Mesodermal cell (in vitro differentiated cells): ENCODE results near the gene CDC42BPB.
A peak's percentile ranks its signal among the peaks of the same experiment; 100 is the strongest.

Source experiments
- H3K27ac ChIP-seq: 2 replicates; pipeline ENCODE4 v1.7.0; 2013; ENCODE audit warnings: mild to moderate bottlenecking, low read depth, low read length, moderate library complexity; ENCODE audit not compliant: severe bottlenecking
- H3K36me3 ChIP-seq: 2 replicates; pipeline ENCODE4 v1.7.1; 2013; ENCODE audit warnings: mild to moderate bottlenecking, low read length, moderate library complexity; ENCODE audit not compliant: control insufficient read depth, insufficient read depth
- H3K4me1 ChIP-seq: one replicate; pipeline ENCODE4 v1.7.1; 2013; ENCODE audit warnings: mild to moderate bottlenecking, low read length; ENCODE audit not compliant: insufficient read depth, control insufficient read depth, poor library complexity, severe bottlenecking
- H3K4me3 ChIP-seq: 2 replicates; pipeline ENCODE4 v1.7.0; 2013; ENCODE audit warnings: low read length, control low read depth, mild to moderate bottlenecking; ENCODE audit not compliant: insufficient read depth, poor library complexity, severe bottlenecking; ENCODE audit errors: extremely low read depth
- H3K9me3 ChIP-seq: 2 replicates; pipeline ENCODE4 v1.7.1; 2013; ENCODE audit warnings: mild to moderate bottlenecking, low read length, moderate library complexity; ENCODE audit not compliant: control insufficient read depth
- WGBS, 2 experiments: methylation state at CpG; one replicate each; pipeline ENCODE4 v1.1.5; 2013; ENCODE audit warnings: missing lambda C conversion rate in 2 of 2; ENCODE audit not compliant: insufficient coverage in 2 of 2; 5-methylcytosine and 5-hydroxymethylcytosine counted together

Gene CDC42BPB

GRCh38 chr14:103022002-103022684 lies 35.2 kb downstream of the CDC42BPB start:
- Histone ChIP-seq H3K36me3 (peaks cover 23% of the 10 kb centered on the region), H3K9me3 (peaks cover 8% of the 10 kb centered on the region), H3K4me1 (peaks cover 47% of the 10 kb centered on the region), H3K4me3 (no peak overlapping the region), H3K27ac (no peak overlapping the region)
- WGBS, 2 experiments = 72 to 79% methylated on average over 10 to 12 of the region's 12 CpGs

- Histone ChIP-seq H3K27ac (no peak overlapping the region), H3K4me3 (no peak overlapping the region), H3K36me3 (peaks cover 23% of the 10 kb centered on the region), H3K9me3 (peaks cover 8% of the 10 kb centered on the region), H3K4me1 (peaks cover 47% of the 10 kb centered on the region)
- 88 to 94% methylated on average over 11 of the region's 11 CpGs for WGBS, 2 experiments
These were observed 35.7 kb downstream of the CDC42BPB start for GRCh38 chr14:103021684-103022001.

- Histone ChIP-seq H3K36me3 (peaks cover 23% of the 10 kb centered on the region), H3K9me3 (no peaks in the 10 kb centered on the region), H3K27ac (no peak overlapping the region), H3K4me3 (no peak overlapping the region), H3K4me1 (peaks cover 53% of the 10 kb centered on the region)
- 95 to 96% methylated on average over 25 of the region's 31 CpGs for WGBS, 2 experiments
These were observed 36.8 kb downstream of the CDC42BPB start for GRCh38 chr14:103020271-103021170.

- Histone ChIP-seq H3K9me3 (no peaks in the 10 kb centered on the region), H3K27ac (no peak overlapping the region), H3K4me1 (peaks cover 54% of the 10 kb centered on the region), H3K4me3 (no peak overlapping the region), H3K36me3 (peaks cover 23% of the 10 kb centered on the region)
- WGBS, 2 experiments = 81 to 86% methylated on average over 7 of the region's 7 CpGs
These were observed 37.5 kb downstream of the CDC42BPB start for GRCh38 chr14:103019826-103020225.

- Histone ChIP-seq H3K4me1 (peaks cover 53% of the 10 kb centered on the region), H3K4me3 (no peak overlapping the region), H3K9me3 (no peaks in the 10 kb centered on the region), H3K36me3 (peaks cover 23% of the 10 kb centered on the region), H3K27ac (no peak overlapping the region)
- WGBS, 2 experiments = 97% methylated on average over 9 to 10 of the region's 11 CpGs
These were observed 38.1 kb downstream of the CDC42BPB start for GRCh38 chr14:103019236-103019635.

- H3K4me1 ChIP-seq = peaks cover 40% of the 10 kb centered on the region
- WGBS, 2 experiments = 95 to 100% methylated on average over 3 to 4 of the region's 6 CpGs
- H3K36me3 ChIP-seq = peaks cover 36% of the 10 kb centered on the region
- no peak overlapping the region for H3K4me3 ChIP-seq
- H3K9me3 ChIP-seq = no peaks in the 10 kb centered on the region
- H3K27ac ChIP-seq = no peak overlapping the region
These were observed 40.8 kb downstream of the CDC42BPB start for GRCh38 chr14:103016594-103016993.

GRCh38 chr14:103016071-103016470 lies 41.3 kb downstream of the CDC42BPB start:
- peak overlapping the region; percentile 23 for H3K27ac ChIP-seq
- 85 to 90% methylated on average over 7 of the region's 9 CpGs for WGBS, 2 experiments

GRCh38 chr14:103015426-103015825 lies 41.9 kb downstream of the CDC42BPB start:
- peaks cover 33% of the 10 kb centered on the region for H3K36me3 ChIP-seq
- 75 to 82% methylated on average over 1 to 2 of the region's 5 CpGs for WGBS, 2 experiments
- H3K4me1 ChIP-seq = peaks cover 49% of the 10 kb centered on the region
- H3K4me3 ChIP-seq = no peak overlapping the region
- H3K9me3 ChIP-seq = no peaks in the 10 kb centered on the region
- H3K27ac ChIP-seq = no peak overlapping the region

More at GRCh38 chr14:103016071-103016470, 41.3 kb downstream of the CDC42BPB start:
- peaks cover 36% of the 10 kb centered on the region for H3K36me3 ChIP-seq
- peaks cover 44% of the 10 kb centered on the region for H3K4me1 ChIP-seq
- no peak overlapping the region for H3K4me3 ChIP-seq
- no peaks in the 10 kb centered on the region for H3K9me3 ChIP-seq

GRCh38 chr14:103014466-103015228 lies 42.7 kb downstream of the CDC42BPB start:
- peaks cover 33% of the 10 kb centered on the region for H3K36me3 ChIP-seq
- H3K9me3 ChIP-seq = no peaks in the 10 kb centered on the region
- peaks cover 51% of the 10 kb centered on the region for H3K4me1 ChIP-seq
- 52 to 56% methylated on average over 8 to 9 of the region's 11 CpGs for WGBS, 2 experiments
- peak overlapping the region; percentile 67 for H3K27ac ChIP-seq
- H3K4me3 ChIP-seq = no peak overlapping the region

GRCh38 chr14:103013028-103013427 lies 44.3 kb downstream of the CDC42BPB start:
- Histone ChIP-seq H3K4me3 (no peak overlapping the region), H3K9me3 (no peaks in the 10 kb centered on the region), H3K36me3 (peaks cover 46% of the 10 kb centered on the region), H3K4me1 (peaks cover 53% of the 10 kb centered on the region), H3K27ac (no peak overlapping the region)
- WGBS, 2 experiments = 94 to 97% methylated on average over 9 to 12 of the region's 12 CpGs
